Activated CD4-positive, CD25-positive, alpha-beta regulatory T cell treated with anti-CD3 and anti-CD28 coated beads, Interleukin-2, amount 50 U/mL, for 24 hours (primary cell): ENCODE results near the gene GKAP1.
"Not testable (repeated sequence)": the region's sequence is repeated elsewhere in the genome, so short reads cannot be mapped to it uniquely, and the experiment has no call there.

Experiments used
- ATAC-seq, 2 donors: fragments of 150-1000 bp; cut with Tn5 transposase; one replicate each; pipeline ENCODE4 v1.10.0; 2021; ENCODE audit warnings: mild to moderate bottlenecking in 1 of 2, moderate library complexity in 1 of 2

Gene GKAP1

GRCh38 chr9:83728591-83729368, 88.8 kb downstream of the GKAP1 start:
- not testable (repeated sequence) for ATAC-seq

DNA sequence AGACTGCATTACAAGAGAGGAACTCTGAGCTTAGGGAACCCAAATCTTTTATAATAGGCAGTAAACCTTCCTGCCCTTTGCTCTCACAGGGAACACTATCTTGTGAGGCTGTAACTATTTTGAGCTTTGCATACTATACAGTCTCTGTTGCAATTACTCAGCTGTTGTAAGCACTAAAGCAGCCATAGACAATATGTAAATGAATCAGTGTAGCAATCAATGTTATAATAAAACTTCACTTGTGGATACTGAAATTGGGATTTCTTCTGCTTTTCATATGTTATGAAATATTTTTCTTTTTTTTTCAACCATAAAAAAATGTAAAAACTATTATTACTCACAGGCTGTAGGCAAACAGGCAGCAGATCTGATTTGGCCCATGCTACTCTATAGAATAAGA, 93.1 kb downstream of the GKAP1 start:
- ATAC-seq, result no peak

- no peak for ATAC-seq
These were observed 94.7 kb downstream of the GKAP1 start for GRCh38 chr9:83722726-83723495.

DNA sequence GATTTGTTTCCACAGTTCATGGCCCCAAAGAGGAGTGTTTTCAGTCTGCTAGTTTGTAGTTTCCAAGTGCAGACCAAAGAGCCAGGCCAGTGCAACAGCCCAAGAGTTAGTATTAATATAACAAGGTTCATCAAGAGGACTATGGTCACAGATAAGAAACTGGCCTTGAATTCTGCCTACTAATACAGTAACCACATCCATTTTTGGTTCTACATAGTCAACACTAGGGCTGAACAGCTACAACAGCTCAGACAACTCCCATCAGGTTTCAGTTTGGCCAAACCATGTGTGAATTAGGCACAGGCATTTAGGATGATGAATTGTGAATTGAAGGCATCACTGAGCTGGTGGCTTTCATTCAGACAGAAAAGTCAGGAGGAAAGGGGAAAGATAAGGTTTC, 96.1 kb downstream of the GKAP1 start:
- no peak for ATAC-seq

- no peak for ATAC-seq
These were observed 101.8 kb downstream of the GKAP1 start for GRCh38 chr9:83715794-83716193.

DNA sequence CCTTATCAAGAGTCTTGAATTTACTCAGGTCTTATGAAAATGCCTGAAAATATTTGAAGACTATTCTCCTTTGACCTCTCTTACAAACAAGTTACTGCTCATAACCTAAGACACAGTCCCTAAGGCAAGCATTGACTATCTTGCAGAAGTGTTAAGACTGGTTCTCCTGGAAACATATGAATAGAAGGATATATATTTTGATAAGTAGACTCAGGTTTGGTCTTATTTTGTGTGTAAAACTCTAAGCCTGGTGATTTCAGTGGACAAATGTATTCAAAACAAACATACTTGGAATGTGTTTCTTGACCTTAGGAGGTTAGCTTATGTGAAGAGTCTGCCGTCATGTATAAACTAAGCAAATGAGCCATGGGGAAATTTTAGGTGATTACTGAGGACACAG, 102.3 kb downstream of the GKAP1 start:
- no peak for ATAC-seq

GRCh38 chr9:83714329-83714728, 103.2 kb downstream of the GKAP1 start:
- no peak for ATAC-seq

GRCh38 chr9:83708515-83709158, 108.9 kb downstream of the GKAP1 start:
- peak; percentile 16 to 21 for ATAC-seq

- peak; percentile 75 to 80 for ATAC-seq
These were observed 109.6 kb downstream of the GKAP1 start, which contains the start of gene UBQLN1 for GRCh38 chr9:83707768-83708514. Gene UBQLN1, minus strand, starts transcription at chr9:83707958. Its CDS starts 279 bp downstream, at chr9:83707679.

GRCh38 chr9:83707518-83707767, 110.1 kb downstream of the GKAP1 start:
- ATAC-seq, result peak; percentile 70 to 71

DNA sequence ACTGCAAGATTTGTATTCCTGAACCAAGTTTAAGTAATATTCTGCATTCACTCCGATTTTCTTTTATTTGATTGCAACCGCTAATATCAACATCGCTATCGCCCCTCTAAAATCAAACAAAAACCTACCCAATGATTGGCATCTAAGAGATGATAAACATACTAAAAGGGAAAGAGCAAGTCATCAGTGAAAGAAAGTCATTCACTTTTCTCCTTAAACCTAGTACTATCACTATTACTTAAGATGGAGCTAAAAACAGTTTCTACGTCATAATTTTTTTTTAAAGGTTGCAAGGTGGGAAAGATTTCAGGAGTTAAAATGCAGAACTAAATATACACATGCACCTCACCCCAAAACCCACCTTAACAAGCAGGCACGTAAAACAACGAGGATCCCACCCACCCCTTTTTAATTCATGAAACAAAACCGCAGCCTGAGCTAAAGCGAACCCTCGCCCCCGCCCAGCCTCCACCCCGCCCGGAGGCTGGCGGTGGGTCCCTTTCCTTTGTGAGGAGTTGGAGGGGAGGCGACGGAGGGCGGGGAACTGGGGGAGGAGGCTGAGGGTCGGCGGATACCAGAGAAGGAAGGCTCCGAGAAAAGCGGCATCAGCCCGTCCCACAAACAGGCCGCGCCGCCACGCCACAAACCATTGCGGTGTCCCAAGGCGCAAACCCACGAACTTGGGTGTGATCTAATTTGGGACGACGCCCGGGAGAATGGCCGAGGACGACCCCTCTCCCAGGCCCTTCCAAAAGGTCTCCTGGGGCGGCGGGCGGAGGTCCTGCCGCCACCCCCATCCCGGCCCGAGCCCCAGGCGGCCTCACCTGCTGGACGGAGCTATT, 110.7 kb downstream of the GKAP1 start:
- peak; percentile 18 to 24 for ATAC-seq

DNA sequence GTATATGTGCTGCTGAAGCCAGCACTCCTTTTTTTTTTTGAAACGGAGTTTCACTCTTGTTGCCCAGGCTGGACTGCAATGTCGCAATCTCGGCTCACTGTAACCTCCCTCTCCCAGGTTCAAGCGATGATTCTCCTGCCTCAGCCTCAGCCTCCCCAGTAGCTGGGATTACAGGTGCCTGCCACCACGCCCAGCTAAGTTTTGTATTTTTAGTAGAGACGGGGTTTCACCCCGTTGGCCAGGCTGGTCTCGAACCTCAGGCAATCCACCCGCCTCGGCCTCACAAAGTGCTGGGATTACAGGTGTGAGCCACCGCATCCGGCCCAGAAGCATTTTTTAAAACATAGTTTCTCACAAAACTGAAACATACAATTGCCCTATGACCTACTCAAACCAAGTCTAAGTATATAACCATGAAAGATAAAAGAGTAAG, 112.3 kb downstream of the GKAP1 start:
- peak in 1 of 2 donors; percentile 18 for ATAC-seq

- ATAC-seq, result no peak
These were observed 115.8 kb downstream of the GKAP1 start for GRCh38 chr9:83701769-83702168.

DNA sequence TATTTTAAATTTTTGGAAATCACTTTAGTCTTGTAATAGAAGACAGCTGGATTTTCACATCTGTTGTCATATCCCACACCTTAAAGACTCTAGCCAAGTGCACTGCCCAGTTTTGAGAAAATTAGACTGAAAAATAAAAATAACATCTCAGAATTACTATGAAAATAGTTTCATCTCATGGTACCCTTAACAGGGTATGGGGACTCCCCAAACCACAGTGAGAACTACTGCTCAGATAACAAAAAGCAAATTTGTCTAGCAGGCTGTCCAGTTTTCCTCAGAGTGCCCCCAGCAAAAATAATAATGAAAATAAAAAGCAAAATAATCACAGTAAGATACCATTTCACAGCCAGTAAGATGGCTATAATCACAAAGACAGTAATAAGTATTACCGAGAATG, 116.3 kb downstream of the GKAP1 start:
- no peak for ATAC-seq

- ATAC-seq, result no peak
These were observed 118.0 kb downstream of the GKAP1 start for GRCh38 chr9:83699615-83700014.

DNA sequence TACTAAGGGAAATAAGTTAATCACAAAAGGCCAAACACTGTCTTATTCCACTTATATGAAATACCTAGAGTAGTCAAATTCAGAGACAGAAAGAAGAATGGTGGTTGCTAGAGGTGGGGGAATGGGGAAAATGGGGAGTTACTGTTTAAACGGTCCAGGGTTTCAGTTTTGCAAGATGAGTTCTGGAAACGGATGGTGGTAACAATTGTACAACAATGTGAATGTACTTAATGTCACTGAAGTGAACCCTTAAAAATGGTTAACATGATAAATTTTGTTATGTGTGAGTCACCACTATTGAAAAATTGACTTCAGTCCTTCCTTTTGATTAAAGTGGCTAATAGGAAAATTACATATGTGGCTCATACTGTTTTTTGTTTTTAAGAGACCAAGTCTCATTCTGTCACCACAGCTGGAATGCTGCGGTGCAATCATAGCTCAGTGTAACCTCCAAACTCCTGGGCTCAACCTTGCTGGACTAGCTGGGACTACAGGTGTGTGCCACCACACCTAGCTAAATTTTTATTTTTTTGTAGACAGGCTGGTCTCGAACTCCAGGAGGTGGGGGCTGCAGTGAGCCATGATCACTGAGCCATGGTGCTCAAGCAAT, 118.5 kb downstream of the GKAP1 start:
- ATAC-seq, result peak; percentile 58 to 79

DNA sequence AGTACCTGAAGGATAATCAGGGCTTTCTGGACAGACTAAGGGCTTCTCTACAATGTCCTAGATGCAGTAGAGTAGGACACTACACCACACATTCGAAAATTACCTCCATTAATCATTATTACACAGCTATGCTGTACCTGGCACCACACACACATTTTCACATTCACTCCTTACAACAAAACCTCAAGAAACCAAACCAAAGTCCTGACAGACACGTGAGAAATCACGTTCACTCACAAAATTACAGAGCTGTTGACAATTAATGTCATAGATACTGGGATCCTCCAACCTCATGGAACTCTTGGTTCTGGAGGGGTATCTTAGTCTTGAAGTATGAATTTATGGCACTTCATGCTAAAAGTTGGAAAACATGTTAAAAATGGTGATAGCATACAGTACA, 126.1 kb downstream of the GKAP1 start:
- no peak for ATAC-seq
